RCC 7860 (cell line): ENCODE results near the gene RUNX1.

ENCODE experiments used
- DNase-seq: peaks from one replicate; pipeline ENCODE4 v3.0.0-alpha.2; 2015; ENCODE audit warnings: low spot score
- FAIRE-seq: peaks from 2 replicates; lab custom pipeline; 2012; peaks lifted over from hg19 to GRCh38; lab: Jason Lieb, UNC

The RUNX1 gene

DNA sequence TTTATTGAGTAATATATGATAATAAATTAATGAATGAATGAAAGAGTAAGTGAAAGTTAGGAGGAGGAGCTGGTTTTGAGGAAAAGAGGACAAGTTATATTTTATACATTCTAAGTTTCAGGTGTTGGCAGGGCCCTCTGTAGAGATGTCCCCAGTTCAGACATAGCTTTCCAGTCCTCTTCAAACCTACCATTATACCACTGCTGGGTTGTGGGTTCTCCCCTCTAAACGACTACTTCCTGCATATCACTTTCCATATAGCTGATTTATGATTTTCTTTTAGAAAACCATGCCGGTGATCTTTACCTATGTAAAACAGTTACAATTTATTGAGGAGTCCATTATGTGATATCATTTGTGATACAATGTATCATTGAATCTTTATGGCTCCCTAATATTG, 116.9 kb downstream of the RUNX1 start:
- DNase-seq: no peak
- no peak for FAIRE-seq

- DNase-seq (no peak), FAIRE-seq (no peak)
Measured at GRCh38 chr21:34930971-34931370, 118.1 kb downstream of the RUNX1 start.

- no peak for FAIRE-seq
Measured at GRCh38 chr21:34928637-34929036, 120.5 kb downstream of the RUNX1 start.

GRCh38 chr21:34927992-34928391, 121.1 kb downstream of the RUNX1 start:
- FAIRE-seq (no peak), DNase-seq (no peak)

More at GRCh38 chr21:34928637-34929036, 120.5 kb downstream of the RUNX1 start:
- no peak for DNase-seq

DNA sequence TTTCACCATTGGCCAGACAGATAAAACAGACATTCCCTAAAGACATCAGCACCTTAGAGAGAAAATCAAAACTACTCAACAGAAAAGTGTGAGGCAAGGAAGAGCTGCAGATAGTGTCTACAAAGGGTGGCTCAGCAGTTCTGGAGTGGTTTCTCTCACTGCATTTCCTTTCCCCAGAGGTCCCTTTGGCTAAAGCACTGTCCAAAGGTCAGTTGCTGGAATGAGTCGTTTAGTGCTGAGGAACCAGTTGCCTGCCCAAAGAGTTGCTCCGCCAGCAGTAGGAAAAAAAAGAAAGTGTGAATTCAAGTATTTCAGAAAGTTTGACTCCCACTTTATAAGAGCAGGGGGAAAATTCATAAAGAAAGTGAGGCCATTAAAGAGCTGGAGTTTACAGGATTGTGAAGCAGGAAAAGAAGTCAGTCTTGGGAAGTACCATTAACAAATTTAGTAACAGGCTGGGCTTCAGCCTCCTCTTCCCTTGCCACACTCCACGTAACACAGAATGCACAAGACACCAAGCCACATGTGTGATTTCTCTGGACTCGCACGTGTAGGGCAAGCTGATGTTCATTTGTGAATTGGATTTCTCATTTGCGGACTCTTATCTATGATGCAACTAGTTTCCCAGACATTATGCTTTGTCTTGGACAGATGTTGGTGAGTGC, 122.2 kb downstream of the RUNX1 start:
- DNase-seq: peak; percentile 49
- peak; percentile 42 for FAIRE-seq

GRCh38 chr21:34925597-34925996, 123.5 kb downstream of the RUNX1 start:
- FAIRE-seq: no peak
- no peak for DNase-seq

- FAIRE-seq: no peak
- DNase-seq: no peak
Measured at GRCh38 chr21:34924771-34925419, 124.2 kb downstream of the RUNX1 start.

DNA sequence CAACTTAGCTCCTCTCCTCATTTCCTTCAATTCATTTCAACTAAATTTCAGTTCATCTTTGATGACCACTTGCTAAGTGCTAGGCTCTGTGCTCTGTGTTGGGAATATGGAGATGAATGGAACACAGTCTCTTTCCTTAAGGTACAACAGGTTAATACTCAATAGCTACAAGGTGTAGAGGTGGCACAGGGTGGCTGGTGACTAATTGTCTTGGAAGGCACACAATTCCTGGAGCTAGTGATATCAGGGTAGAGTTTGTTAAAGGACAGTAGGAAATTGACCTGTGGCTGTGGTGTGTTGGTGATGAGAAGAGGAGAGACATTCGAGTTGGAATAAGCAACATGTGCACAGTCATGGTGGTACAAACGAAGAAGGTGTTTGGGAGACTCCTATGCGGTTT, 124.9 kb downstream of the RUNX1 start:
- FAIRE-seq (no peak), DNase-seq (no peak)

DNA sequence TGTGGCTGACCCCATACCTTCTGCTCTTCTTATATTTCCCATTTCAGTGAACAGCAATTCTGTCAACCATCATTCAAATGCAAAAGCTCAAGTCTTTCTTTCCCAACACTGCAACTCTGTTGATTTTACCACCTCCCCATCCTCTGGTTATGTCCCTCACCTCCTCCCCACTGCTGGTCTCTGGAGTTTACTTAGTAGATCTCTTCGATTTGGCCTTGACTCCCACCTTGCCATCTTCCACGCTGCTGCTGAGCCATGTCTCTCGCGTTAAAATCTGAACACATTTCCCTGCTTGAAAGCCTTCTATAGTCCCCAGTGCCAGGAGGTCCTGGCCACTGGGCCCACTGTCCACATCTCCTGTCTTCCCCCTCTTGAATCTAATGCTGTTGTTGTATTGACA, 125.5 kb downstream of the RUNX1 start:
- no peak for FAIRE-seq
- no peak for DNase-seq

DNA sequence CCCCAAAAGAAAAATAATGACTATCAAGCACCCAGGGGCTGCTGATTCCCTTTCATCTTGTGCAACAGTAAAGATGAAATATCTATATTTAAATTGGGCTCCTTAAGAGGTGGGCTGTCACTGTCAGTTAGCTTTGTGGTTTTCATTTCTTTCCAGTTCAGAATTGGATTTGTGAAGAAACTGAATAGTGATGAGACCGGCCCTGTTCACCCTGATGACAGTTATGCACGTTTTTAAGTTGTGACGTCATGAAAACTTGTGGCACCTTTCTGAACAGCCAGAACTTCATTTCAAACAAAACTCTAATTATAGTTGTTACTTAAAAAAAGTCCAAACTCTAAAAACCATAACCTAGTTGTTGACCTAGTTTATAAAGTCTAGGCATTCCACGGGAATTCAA, 125.9 kb downstream of the RUNX1 start:
- FAIRE-seq (no peak), DNase-seq (no peak)

- DNase-seq (no peak), FAIRE-seq (no peak)
Measured at GRCh38 chr21:34922479-34922878, 126.6 kb downstream of the RUNX1 start.

GRCh38 chr21:34921151-34921550, 128.0 kb downstream of the RUNX1 start:
- DNase-seq: no peak
- FAIRE-seq: no peak

GRCh38 chr21:34919406-34919805, 129.7 kb downstream of the RUNX1 start:
- DNase-seq (no peak), FAIRE-seq (no peak)

- DNase-seq (no peak), FAIRE-seq (no peak)
Measured at GRCh38 chr21:34916446-34916845, 132.7 kb downstream of the RUNX1 start.

DNA sequence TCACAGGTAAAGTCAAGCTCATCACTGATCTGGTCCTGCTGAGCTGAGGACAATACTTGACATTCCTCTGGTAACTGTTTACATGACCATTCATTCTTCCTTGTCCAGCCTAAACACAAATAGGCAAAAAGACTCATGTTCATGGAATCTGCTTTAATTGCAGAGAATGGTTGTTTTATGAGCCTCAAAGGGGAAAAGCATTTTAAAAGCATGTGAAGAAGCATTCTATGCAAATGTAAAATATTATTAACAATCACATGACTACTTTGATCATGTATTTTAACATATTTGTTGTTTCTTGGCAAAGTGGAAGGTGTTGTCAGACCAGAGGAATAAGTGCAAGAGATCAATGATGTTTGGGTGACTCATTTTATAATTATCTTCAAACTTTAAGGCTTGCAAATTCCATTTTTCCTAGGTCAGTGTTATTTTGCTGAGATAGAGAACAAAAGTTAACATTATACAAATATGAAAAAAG, 133.7 kb downstream of the RUNX1 start:
- DNase-seq (no peak), FAIRE-seq (no peak)

DNA sequence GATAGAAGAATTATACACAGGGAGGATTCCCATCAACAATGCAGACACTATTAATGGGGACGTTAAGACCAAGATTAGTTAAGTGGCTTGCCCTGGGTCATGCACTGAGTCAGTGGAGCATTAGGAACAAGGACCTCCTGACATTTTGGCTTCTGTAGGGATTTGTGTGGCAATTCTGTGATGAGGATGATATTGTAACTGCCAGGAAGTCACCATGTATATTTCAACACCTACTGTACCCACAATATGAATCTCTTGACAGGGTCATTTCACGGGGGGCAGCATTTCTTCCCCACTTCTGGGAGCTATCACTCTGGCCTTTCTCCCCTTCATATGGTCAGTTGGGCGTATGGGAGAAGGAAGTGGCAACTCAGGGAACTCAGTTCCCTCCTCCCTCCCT, 134.9 kb downstream of the RUNX1 start:
- DNase-seq (no peak), FAIRE-seq (no peak)

GRCh38 chr21:34913811-34914210, 135.3 kb downstream of the RUNX1 start:
- DNase-seq: no peak

GRCh38 chr21:34912022-34912945, 136.8 kb downstream of the RUNX1 start:
- FAIRE-seq (no peak), DNase-seq (no peak)

More at GRCh38 chr21:34913811-34914210, 135.3 kb downstream of the RUNX1 start:
- FAIRE-seq: no peak

DNA sequence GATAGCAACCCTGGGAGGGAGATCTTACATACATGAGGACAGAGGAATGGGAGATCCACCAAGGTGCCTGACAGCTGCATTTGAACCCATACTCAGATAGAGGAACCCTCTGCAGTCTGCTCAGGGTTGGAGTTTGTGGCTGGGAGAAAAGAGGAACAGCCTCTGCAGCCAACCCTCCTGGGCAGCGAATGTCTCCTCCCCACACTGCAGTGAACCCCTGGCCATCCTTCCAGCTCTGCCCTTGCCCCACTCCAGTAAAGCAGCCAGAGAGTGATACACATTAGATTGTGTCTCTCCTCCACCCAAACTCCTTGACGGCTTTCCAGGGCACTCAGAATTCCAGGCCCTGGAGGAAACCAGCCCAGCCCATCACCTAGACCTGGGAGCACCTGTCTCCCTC, 137.7 kb downstream of the RUNX1 start:
- DNase-seq (no peak), FAIRE-seq (no peak)

DNA sequence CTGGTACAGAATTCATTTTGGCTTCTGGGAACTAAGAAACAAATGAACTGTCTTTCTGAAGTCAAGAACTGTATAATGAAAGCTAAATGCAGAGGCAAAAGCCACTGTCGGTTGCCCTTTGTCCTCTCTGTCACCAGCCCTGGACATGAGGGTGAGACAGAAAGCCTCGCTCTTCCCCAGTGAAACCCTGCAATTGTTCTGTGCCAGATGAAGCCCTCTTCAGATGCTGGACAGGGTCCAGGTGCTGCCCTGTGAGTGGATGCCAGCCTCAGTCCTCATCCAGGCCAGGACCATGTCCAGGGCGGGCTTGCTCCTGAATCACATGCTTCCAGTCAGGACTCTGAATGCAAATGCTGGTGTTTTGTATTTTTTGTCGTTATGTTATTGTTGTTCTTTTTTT, 138.7 kb downstream of the RUNX1 start:
- no peak for DNase-seq
- FAIRE-seq: no peak

- no peak for DNase-seq
- FAIRE-seq: no peak
Measured at GRCh38 chr21:34909492-34910292, 139.4 kb downstream of the RUNX1 start.
